Hematopoietic multipotent progenitor cell (in vitro differentiated cells): ENCODE data around the gene MRPL55. TPM values are rescaled to one million over a fixed set of nuclear protein-coding genes. Genes with fewer than 3 reads are reported as not detected.

ENCODE experiments used
- DNase-seq, 3 donors: peaks; one replicate each; pipeline ENCODE4 v3.0.0-alpha.2; 2011 to 2015; ENCODE audit warnings: low read depth in 2 of 3, low spot score in 2 of 3
- total RNA-seq: library from RNA; depleted of rRNA; stranded (reverse); fragments of >200 nt; gene quantifications from one replicate; pipeline ENCODE4 v1.2.3, GENCODE V29; 2012

Gene MRPL55
- total RNA-seq, 1 donor = 82.7 TPM

- DNase-seq = no peak
These were observed 35.1 kb downstream of the MRPL55 start for GRCh38 chr1:228073857-228074545.

DNA sequence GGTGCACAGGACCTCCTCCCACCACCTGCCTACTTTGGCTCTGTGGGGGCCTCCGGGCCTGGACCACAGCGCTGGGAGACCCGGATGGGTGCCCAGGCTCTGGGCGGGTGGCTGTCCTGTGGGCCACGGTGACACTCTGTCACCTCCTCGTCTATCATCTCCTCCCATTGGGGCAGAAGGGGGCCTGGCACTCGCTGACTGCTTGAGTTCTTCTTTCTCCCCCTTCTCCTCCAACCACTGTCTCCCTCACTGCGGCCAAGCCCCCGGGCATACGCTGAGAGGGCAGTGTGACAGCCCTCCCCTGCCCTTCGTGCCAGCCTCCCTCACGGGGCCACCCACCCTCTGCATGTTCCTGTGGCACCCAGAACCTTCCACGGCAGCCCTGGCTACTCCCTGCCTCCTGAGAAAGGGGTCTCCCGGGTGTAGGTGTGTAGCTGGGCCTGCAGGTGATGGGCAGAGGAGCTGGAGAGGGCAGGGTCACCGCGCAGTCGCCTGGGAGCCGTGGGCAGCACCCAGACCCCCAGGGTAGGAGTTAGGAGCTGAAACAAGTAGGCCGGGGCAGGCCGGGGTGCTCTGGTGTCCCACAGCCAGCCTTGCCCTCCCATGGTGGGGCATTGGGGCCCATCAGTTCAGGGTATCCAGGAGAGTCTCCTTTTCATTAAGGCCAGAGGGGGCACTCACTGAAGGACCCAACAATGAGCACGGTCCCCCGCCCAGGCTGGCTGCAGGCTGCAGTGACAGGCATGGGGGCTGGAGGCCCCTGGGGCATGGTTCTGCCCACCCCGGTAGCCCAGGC is 35.8 kb downstream of the MRPL55 start:
- DNase-seq = no peak

- no peak for DNase-seq
These were observed 36.4 kb downstream of the MRPL55 start for GRCh38 chr1:228072658-228073043.

GRCh38 chr1:228071839-228072657 is 37.1 kb downstream of the MRPL55 start:
- no peak for DNase-seq

- no peak for DNase-seq
These were observed 38.2 kb downstream of the MRPL55 start for GRCh38 chr1:228070851-228071250.

DNA sequence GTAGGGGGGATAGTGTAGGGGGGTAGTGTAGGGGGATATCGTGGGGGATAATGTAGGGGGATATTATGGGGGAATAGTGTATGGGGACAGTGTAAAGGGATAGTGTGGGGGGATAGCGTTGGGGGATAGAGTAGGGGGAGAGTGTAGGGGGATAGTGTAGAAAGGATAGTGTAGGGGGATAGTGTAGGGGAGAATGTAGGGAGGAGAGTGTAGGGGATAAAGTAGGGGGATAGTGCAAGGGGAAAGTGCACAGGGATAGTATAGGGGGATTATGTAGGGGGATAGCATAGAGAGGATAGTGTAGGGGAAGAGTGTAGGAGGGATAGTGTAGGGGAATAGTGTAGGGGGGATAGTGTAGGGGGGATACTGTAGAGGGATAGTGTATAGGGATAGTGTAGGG is 38.9 kb downstream of the MRPL55 start:
- no peak for DNase-seq

GRCh38 chr1:228068359-228068758 is 40.7 kb downstream of the MRPL55 start:
- no peak for DNase-seq

- no peak for DNase-seq
These were observed 42.0 kb downstream of the MRPL55 start for GRCh38 chr1:228066891-228067654.

GRCh38 chr1:228066416-228066815 is 42.7 kb downstream of the MRPL55 start:
- no peak for DNase-seq

DNA sequence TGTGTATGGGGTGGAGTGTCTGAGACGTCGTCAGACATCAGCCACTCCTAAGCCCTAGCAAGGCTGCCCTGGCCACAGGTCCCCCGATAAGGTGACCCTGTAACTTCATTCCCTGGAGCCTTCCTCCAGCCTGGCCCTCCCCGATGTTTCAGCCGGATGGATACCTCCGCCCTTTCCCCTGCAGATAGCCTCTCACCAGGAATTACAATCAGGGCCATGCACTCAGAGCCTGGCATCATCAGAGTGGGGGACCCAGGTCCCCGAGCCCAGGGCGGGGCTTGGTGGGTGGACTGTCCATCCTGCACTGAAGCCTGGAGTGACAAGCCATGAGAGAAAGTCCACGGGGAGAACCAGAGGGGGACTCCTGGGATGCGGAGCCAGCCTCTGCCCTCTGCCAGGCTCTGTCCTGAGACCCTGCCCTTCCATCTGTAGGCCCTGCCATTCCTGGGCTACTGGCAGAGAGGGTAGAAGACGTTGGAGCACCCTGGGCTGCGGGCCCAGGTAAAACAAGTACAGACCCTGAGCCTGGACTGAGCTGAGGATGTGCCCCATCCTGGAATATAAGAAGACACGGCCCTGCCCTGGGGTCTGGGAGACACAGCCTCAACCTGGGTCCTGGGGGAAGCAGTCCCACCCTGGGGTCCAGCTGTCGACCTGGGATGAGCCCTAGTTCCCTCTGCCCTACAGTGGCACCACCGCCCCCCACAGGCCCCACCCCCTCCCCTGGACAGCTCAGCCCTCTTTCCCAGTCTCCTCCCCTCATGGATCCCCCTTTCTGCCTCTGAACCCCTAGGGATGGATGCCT is 43.4 kb downstream of the MRPL55 start:
- no peak for DNase-seq

- DNase-seq = no peak
These were observed 44.2 kb downstream of the MRPL55 start for GRCh38 chr1:228064741-228065542.

- DNase-seq = no peak
These were observed 44.8 kb downstream of the MRPL55 start for GRCh38 chr1:228064296-228064695.

GRCh38 chr1:228063251-228064191 is 45.6 kb downstream of the MRPL55 start:
- no peak for DNase-seq

- DNase-seq = no peak
These were observed 46.3 kb downstream of the MRPL55 start for GRCh38 chr1:228062812-228063211.

- DNase-seq = no peak
These were observed 46.9 kb downstream of the MRPL55 start for GRCh38 chr1:228062085-228062791.

DNA sequence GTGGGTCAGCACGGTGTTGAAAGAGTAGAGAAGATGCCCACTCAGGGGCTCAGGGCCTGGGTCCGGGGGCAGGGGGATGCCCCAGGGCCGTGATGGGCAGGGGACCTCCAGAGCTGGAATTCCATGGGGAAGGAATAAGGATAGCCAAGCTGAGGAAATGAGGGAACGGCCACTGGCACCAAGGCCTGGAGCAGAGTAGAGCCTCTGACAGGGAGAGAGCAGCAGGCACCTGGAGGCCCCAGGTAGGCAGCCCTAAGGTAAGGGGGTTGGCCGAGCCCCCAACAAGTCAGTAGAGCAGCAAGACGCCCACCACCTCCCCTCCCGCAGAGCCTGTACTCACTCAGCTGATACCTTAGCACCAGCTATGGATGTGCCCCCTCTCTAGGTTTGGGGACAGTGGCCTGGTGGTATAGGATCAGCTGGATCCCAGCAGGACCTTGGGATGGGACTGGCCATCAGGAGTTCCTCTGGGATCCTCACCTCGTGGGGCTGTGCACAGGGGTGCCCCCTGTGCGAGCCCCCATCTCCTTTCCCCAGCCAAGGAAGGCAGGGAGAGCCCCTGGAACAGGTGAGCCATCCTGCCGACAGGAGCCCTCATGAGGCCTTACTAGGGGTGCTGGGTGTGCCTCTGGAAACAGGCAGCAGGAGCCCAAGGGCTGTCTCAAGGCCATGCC is 47.6 kb downstream of the MRPL55 start:
- DNase-seq = no peak
